ENCODE measurements around the gene TDRD5. TPM values are rescaled to one million over a fixed set of nuclear protein-coding genes. Genes with fewer than 3 reads are reported as not detected.

Gene TDRD5, protein sequence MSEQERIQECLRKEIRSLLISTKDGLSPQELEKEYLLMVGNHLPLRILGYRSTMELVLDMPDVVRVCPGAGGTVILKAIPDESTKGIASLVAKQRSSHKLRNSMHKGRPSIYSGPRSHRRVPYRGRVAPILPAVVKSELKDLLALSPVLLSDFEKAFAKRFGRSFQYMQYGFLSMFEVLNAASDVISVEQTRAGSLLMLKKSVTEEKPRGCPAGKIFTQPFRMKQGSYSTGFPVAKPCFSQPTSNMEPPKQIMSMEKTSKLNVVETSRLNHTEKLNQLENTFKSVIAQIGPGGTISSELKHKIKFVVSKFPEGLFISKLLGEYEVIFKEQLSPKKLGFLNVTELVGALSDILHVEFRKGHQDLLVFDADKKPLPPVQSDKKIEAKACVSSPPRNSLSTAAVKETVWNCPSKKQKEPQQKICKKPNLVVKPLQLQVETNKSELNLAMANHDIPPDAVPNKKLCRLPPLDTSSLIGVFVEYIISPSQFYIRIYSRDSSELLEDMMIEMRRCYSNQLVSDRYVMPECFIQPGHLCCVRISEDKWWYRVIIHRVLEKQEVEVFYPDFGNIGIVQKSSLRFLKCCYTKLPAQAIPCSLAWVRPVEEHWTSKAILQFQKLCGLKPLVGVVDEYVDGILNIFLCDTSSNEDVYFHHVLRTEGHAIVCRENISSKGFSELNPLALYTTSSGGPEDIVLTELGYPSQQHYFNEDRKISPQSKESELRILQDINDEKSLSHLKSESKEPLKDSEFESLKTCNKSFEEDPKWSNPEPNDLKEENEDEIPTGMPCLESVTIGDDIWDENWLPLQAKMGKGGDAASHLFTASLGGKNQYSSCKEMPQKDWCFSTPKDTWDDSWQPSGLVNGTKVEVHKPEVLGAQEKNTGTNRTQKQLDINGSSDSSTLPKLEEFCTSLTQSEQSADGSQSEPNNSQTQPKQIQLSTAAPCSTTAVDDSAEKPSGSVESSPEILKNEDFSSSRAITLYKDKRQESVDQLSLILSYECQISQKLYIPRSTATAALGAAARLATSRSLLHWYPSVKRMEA
- total RNA-seq = not detected in 2 replicates

DNA sequence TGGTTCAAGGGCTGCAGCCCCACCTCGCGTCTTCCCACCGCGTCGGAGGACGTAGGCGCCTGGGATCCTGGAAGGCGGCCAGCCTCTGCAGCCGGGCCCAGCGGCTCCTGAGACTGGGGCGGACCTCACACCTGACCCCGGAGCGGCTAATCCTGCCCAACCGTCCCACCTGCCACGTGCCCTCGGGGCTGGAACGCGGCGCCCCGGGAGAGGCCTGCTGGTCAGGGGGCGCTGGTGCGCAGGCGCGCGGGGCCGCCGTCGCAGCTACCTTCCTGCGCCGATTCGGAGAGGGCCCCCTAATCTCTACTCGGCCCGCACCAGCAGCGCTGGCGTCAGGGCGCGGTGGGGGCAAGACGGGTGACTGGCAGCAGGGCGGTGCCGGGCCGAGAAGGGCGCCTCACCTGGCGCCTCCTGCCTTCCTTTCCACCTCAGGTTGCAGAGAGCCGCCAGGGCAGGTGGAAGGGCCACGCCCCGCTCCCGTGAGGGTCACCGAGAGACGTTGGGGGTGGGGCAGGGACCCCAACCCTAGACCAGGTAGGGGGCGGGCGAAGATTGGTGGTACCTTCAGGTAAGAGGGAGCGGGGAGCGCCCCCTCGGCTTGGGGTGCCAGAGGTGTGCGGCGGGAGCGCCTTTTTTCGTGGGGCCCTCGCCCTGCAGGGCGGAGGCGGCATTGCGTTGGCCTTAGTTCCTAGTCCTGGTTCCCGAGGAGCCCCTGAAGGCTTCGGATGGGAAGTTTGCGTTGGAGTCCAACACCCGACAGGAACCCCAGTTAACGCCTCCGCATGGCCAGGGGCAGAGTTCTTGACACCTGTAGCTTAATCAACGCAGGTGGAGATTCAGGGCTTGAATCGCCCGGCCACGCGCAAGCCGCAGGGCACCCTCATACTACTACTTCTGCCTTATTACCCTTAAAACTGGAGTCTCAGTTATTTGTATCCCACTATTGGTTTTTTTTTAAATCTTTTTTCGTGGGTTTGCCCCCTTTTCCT is at the start of gene TDRD5:
TSS of gene TDRD5 (plus strand) at position 241 of the 989 bp plus-strand sequence. CDS start 784 bp downstream, outside the sequence.

DNA sequence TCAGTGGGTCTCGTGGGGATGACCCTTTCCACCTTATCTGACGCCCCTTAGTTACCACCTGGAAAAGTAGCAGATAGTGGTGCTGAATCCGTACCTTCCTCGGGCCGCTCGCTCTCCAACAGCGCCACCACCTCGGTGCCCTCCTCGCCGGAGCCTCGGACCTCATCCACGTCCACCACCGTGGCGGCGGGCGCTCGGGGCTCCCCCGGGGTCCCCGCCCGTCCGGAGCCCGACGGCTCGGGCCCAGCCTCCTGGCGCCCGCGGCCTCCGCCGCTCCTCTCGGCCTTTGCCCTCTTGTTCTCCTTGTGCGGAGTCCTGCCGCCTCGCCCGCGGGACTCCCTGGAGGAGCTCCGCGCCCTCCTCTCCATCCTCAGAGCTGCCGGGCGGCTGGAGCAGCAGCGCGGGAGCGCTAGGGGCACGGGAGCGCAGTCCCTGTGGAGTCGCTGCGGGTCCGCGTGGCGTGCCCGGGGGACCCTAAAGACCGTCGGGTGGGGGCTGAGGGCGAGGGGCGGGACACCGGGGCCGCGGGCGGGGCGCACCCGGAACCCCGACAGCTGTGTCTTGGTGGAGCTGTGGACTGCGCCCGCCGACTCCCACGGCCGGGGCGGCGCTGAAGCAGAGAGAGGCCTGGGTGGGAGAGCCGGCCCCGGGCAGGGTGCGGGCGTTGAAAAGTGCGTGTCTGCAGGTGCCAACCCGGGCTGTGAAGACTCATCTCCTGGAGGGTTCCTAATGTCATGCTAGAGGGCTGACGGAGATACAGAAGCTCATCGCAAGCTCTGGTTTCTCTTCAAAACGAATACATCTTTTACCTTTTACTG is 15.9 kb upstream of the TDRD5 start, which contains the start of gene NPHS2:
TSS of gene NPHS2 (minus strand) at position 452 of the 818 bp plus-strand sequence. CDS start at position 368, 84 bp downstream.

Small RNAs within 50 kb of the gene (small RNA-seq; reads per million reads assigned to genes)
- not detected for gene RNU5F-2P

Other genes starting within 250 kb of the TDRD5 start
- 0.13 TPM in 1 of 2 replicates, not detected in the other for gene AXDND1, start 225.9 kb upstream of the TDRD5 start, total RNA-seq
- not detected in 2 replicates for gene NPHS2, start 15.9 kb upstream of the TDRD5 start, total RNA-seq
- gene FAM163A, start 151.5 kb downstream of the TDRD5 start, total RNA-seq = not detected in 2 replicates